ENCODE measurements around the gene PDZD8. TPM values are rescaled to one million over a fixed set of nuclear protein-coding genes. Genes with fewer than 3 reads are reported as not detected.
"Not testable (repeated sequence)": the region's sequence is repeated elsewhere in the genome, so short reads cannot be mapped to it uniquely, and the experiment has no call there.

PDZD8 gene
- total RNA-seq, 2 donors from 2014 or later: 22.2 to 28.5 TPM

- intact Hi-C loops (cut with DNase I): no loop called here
- DNase-seq (no peak), ATAC-seq (no peak)
These were observed 133.4 kb downstream of the PDZD8 start for GRCh38 chr10:117241541-117242462.

- DNase-seq (no peak), ATAC-seq (no peak)
- intact Hi-C loops (cut with DNase I): no loop called here
These were observed 134.4 kb downstream of the PDZD8 start, which contains the start of gene SLC18A2 for GRCh38 chr10:117240621-117241529. Gene SLC18A2, plus strand, starts transcription at chr10:117241114. Its CDS starts 580 bp downstream, at chr10:117241694.

- no peak for DNase-seq
- no peak for ATAC-seq
- intact Hi-C loops (cut with DNase I): no loop called here
These were observed 135.3 kb downstream of the PDZD8 start for GRCh38 chr10:117239721-117240620.

GRCh38 chr10:117239051-117239450 lies 136.2 kb downstream of the PDZD8 start:
- DNase-seq (no peak), ATAC-seq (no peak)
- intact Hi-C loops (cut with DNase I): no loop called here

GRCh38 chr10:117237401-117237991 lies 137.7 kb downstream of the PDZD8 start:
- DNase-seq (no peak), ATAC-seq (peak in 1 of 2 donors; percentile 19)
- intact Hi-C loops (cut with DNase I): no loop called here

- ATAC-seq; intact Hi-C loops (cut with DNase I); DNase-seq: not testable (repeated sequence)
These were observed 145.1 kb downstream of the PDZD8 start for GRCh38 chr10:117230107-117230506.

GRCh38 chr10:117228210-117228609 lies 147.0 kb downstream of the PDZD8 start:
- intact Hi-C loops (cut with DNase I): no loop called here
- ATAC-seq (no peak), DNase-seq (no peak)

Other genes with a start within 250 kb of the PDZD8 start
- not detected for gene VAX1, start 237.2 kb downstream of the PDZD8 start, total RNA-seq
- gene KCNK18, start 178.0 kb downstream of the PDZD8 start, total RNA-seq: not detected
- gene SLC18A2, start 134.3 kb downstream of the PDZD8 start, total RNA-seq: under 1 TPM; 0.13 to 0.47 TPM
- gene EMX2, start 167.3 kb upstream of the PDZD8 start, total RNA-seq: under 1 TPM; 0.26 to 0.56 TPM